ENCODE measurements around the gene GALNT9.
"Not testable (repeated sequence)": the region's sequence is repeated elsewhere in the genome, so short reads cannot be mapped to it uniquely, and the experiment has no call there.

GALNT9 gene

GRCh38 chr12:132362996-132363660 is 33.7 kb upstream of the GALNT9 start:
- Mint-ChIP-seq H3K9me3 (peaks cover 2% of the 10 kb centered on the region), H3K36me3 (no peaks in the 10 kb centered on the region), H3K27ac (no peak overlapping the region), H3K4me3 (no peak overlapping the region), H3K4me1 (no peaks in the 10 kb centered on the region)
- DNase-seq (ENCODE audit: low spot score in 2 of 2) (no peak), ATAC-seq (peak; percentile 39)

- DNase-seq (ENCODE audit: low spot score in 2 of 2) = no peak
- no peak overlapping the region for H3K4me3 Mint-ChIP-seq
- H3K9me3 Mint-ChIP-seq = peaks cover 2% of the 10 kb centered on the region
- H3K4me1 Mint-ChIP-seq = no peaks in the 10 kb centered on the region
- no peak for ATAC-seq
- no peaks in the 10 kb centered on the region for H3K36me3 Mint-ChIP-seq
- no peak overlapping the region for H3K27ac Mint-ChIP-seq
Measured at GRCh38 chr12:132360906-132361777, 31.8 kb upstream of the GALNT9 start.

- H3K4me1 Mint-ChIP-seq = no peaks in the 10 kb centered on the region
- H3K4me3 Mint-ChIP-seq = no peak overlapping the region
- ATAC-seq (no peak), DNase-seq (ENCODE audit: low spot score in 2 of 2) (no peak)
- H3K36me3 Mint-ChIP-seq = no peaks in the 10 kb centered on the region
- peaks cover 2% of the 10 kb centered on the region for H3K9me3 Mint-ChIP-seq
- H3K27ac Mint-ChIP-seq = no peak overlapping the region
Measured at GRCh38 chr12:132360410-132360809, 31.0 kb upstream of the GALNT9 start.

GRCh38 chr12:132359971-132360370 is 30.6 kb upstream of the GALNT9 start:
- ATAC-seq (no peak), DNase-seq (ENCODE audit: low spot score in 2 of 2) (no peak)
- H3K27ac Mint-ChIP-seq = no peak overlapping the region
- peaks cover 2% of the 10 kb centered on the region for H3K9me3 Mint-ChIP-seq
- H3K36me3 Mint-ChIP-seq = no peaks in the 10 kb centered on the region
- H3K4me1 Mint-ChIP-seq = no peaks in the 10 kb centered on the region
- no peak overlapping the region for H3K4me3 Mint-ChIP-seq

GRCh38 chr12:132359551-132359950 is 30.2 kb upstream of the GALNT9 start:
- no peak for ATAC-seq
- Mint-ChIP-seq H3K4me3 (no peak overlapping the region), H3K9me3 (peaks cover 2% of the 10 kb centered on the region), H3K27ac (no peak overlapping the region), H3K36me3 (no peaks in the 10 kb centered on the region), H3K4me1 (no peaks in the 10 kb centered on the region)
- DNase-seq (ENCODE audit: low spot score in 2 of 2) = no peak

GRCh38 chr12:132358241-132359225 is 29.1 kb upstream of the GALNT9 start:
- H3K27ac Mint-ChIP-seq; H3K4me1 Mint-ChIP-seq; ATAC-seq; H3K36me3 Mint-ChIP-seq; H3K4me3 Mint-ChIP-seq; DNase-seq (ENCODE audit: low spot score in 2 of 2); H3K9me3 Mint-ChIP-seq: not testable (repeated sequence)

GRCh38 chr12:132357623-132358186 is 28.3 kb upstream of the GALNT9 start:
- H3K4me1 Mint-ChIP-seq = no peaks in the 10 kb centered on the region
- DNase-seq (ENCODE audit: low spot score in 2 of 2) = no peak
- H3K9me3 Mint-ChIP-seq = peaks cover 2% of the 10 kb centered on the region
- H3K36me3 Mint-ChIP-seq = no peaks in the 10 kb centered on the region
- no peak for ATAC-seq
- H3K27ac Mint-ChIP-seq = no peak overlapping the region
- no peak overlapping the region for H3K4me3 Mint-ChIP-seq

- no peaks in the 10 kb centered on the region for H3K36me3 Mint-ChIP-seq
- H3K9me3 Mint-ChIP-seq = peaks cover 2% of the 10 kb centered on the region
- no peak for ATAC-seq
- no peaks in the 10 kb centered on the region for H3K4me1 Mint-ChIP-seq
- no peak for DNase-seq (ENCODE audit: low spot score in 2 of 2)
- H3K27ac Mint-ChIP-seq = no peak overlapping the region
- H3K4me3 Mint-ChIP-seq = no peak overlapping the region
Measured at GRCh38 chr12:132356691-132357622, 27.6 kb upstream of the GALNT9 start.

- ATAC-seq = no peak
- no peak for DNase-seq (ENCODE audit: low spot score in 2 of 2)
- Mint-ChIP-seq H3K9me3 (peaks cover 2% of the 10 kb centered on the region), H3K27ac (no peak overlapping the region), H3K4me3 (no peak overlapping the region), H3K4me1 (no peaks in the 10 kb centered on the region), H3K36me3 (no peaks in the 10 kb centered on the region)
Measured at GRCh38 chr12:132355742-132356681, 26.6 kb upstream of the GALNT9 start.

GRCh38 chr12:132354982-132355680 is 25.7 kb upstream of the GALNT9 start:
- Mint-ChIP-seq H3K9me3 (peaks cover 2% of the 10 kb centered on the region), H3K4me3 (no peak overlapping the region), H3K27ac (no peak overlapping the region), H3K36me3 (no peaks in the 10 kb centered on the region), H3K4me1 (no peaks in the 10 kb centered on the region)
- ATAC-seq = no peak
- DNase-seq (ENCODE audit: low spot score in 2 of 2) = no peak

- H3K4me1 Mint-ChIP-seq = no peaks in the 10 kb centered on the region
- no peak overlapping the region for H3K4me3 Mint-ChIP-seq
- H3K36me3 Mint-ChIP-seq = no peaks in the 10 kb centered on the region
- DNase-seq (ENCODE audit: low spot score in 2 of 2) = no peak
- no peak for ATAC-seq
- H3K27ac Mint-ChIP-seq = no peak overlapping the region
- H3K9me3 Mint-ChIP-seq = no peaks in the 10 kb centered on the region
Measured at GRCh38 chr12:132354211-132354981, 25.0 kb upstream of the GALNT9 start.

GRCh38 chr12:132353811-132354210 is 24.4 kb upstream of the GALNT9 start:
- no peak for DNase-seq (ENCODE audit: low spot score in 2 of 2)
- Mint-ChIP-seq H3K9me3 (no peaks in the 10 kb centered on the region), H3K27ac (no peak overlapping the region), H3K36me3 (no peaks in the 10 kb centered on the region), H3K4me1 (no peaks in the 10 kb centered on the region), H3K4me3 (no peak overlapping the region)
- no peak for ATAC-seq
